Fibroblast of lung (primary cell): ENCODE data around the gene HSH2D. TPM values are rescaled to one million over a fixed set of nuclear protein-coding genes. Genes with fewer than 3 reads are reported as not detected.

Source experiments
- DNase-seq, 2 donors: peaks; one replicate each; pipeline versions ENCODE4 v3.0.0 to v3.0.0-alpha.2; 2010; ENCODE audit warnings: low read depth in 2 of 2
- H2AFZ ChIP-seq: 2 replicates; pipeline ENCODE4 v1.5.1; 2012; ENCODE audit warnings: low read length, control low read depth, inconsistent platforms
- H3K27ac ChIP-seq: 2 replicates; pipeline ENCODE4 v1.5.1; 2011; ENCODE audit warnings: low read length, control low read depth; ENCODE audit not compliant: insufficient read depth
- H3K27me3 ChIP-seq: 2 replicates; pipeline ENCODE4 v1.5.1; 2011; ENCODE audit warnings: mild to moderate bottlenecking, low read length; ENCODE audit not compliant: control insufficient read depth, insufficient read depth
- H3K36me3 ChIP-seq: 2 replicates; pipeline ENCODE4 v1.5.1; 2011; ENCODE audit warnings: low read length; ENCODE audit not compliant: control insufficient read depth, insufficient read depth
- H3K4me1 ChIP-seq: 2 replicates; pipeline ENCODE4 v1.5.1; 2011; ENCODE audit warnings: low read length; ENCODE audit not compliant: control insufficient read depth, insufficient read depth; ENCODE audit errors: extremely low read depth
- H3K4me2 ChIP-seq: 2 replicates; pipeline ENCODE4 v1.5.1; 2011; ENCODE audit warnings: low read length, control low read depth; ENCODE audit not compliant: insufficient read depth; ENCODE audit errors: extremely low read depth
- H3K4me3 ChIP-seq, 4 experiments: fragments of 200-600 bp in 1 of 4; sonication (generic) in 1 of 4; replicated peaks in 1 of 4; 2 replicates each; pipeline ENCODE4 v1.5.1; 2011 to 2016; ENCODE audit warnings: low read length in 4 of 4, low read depth in 3 of 4, mild to moderate bottlenecking in 3 of 4, control low read depth in 2 of 4, inconsistent platforms in 1 of 4, mixed read lengths in 1 of 4; ENCODE audit not compliant: insufficient read depth in 1 of 4; ENCODE audit errors: control extremely low read depth in 1 of 4
- H3K79me2 ChIP-seq: 2 replicates; pipeline ENCODE4 v1.5.1; 2012; ENCODE audit warnings: mild to moderate bottlenecking, low read length, inconsistent platforms; ENCODE audit not compliant: control insufficient read depth, insufficient read depth
- H3K9ac ChIP-seq: 2 replicates; pipeline ENCODE4 v1.5.1; 2011; ENCODE audit warnings: mild to moderate bottlenecking, low read length, control low read depth; ENCODE audit not compliant: insufficient read depth
- H3K9me3 ChIP-seq: 2 replicates; pipeline ENCODE4 v1.5.1; 2012; ENCODE audit warnings: low read depth, low read length; ENCODE audit not compliant: control insufficient read depth, insufficient read depth
- H4K20me1 ChIP-seq: 2 replicates; pipeline ENCODE4 v1.5.1; 2011; ENCODE audit warnings: low read length; ENCODE audit not compliant: control insufficient read depth, insufficient read depth; ENCODE audit errors: extremely low read depth
- EZH2 ChIP-seq: IDR thresholded peaks from 2 replicates; pipeline ENCODE4 v1.5.1; 2012; ENCODE audit warnings: low read length, control low read depth, mild to moderate bottlenecking; ENCODE audit errors: missing control alignments
- polyA plus RNA-seq, 2 donors: library from polyadenylated mRNA; depleted of rRNA in 1 of 2; stranded (reverse) in 1 of 2; unstranded in 1 of 2; fragments of >200 nt; gene quantifications; 2 replicates each; pipeline ENCODE4 v1.2.1, GENCODE V29; 2011 to 2012; ENCODE audit warnings: missing spikeins in 1 of 2
- total RNA-seq: library from RNA; depleted of rRNA; stranded (reverse); fragments of >200 nt; gene quantifications from 2 replicates; pipeline ENCODE4 v1.2.1, GENCODE V29; 2014
- TF ChIP-seq, protein P1 (sequence below), 2 donors: IDR thresholded peaks in 1 of 2; conservative IDR thresholded peaks in 1 of 2; 1 replicate in 1 of 2; 2 replicates in 1 of 2; pipeline ENCODE4 v1.5.1; 2011 to 2012; ENCODE audit warnings: low read length in 2 of 2, control low read depth in 1 of 2, inconsistent platforms in 1 of 2, low read depth in 1 of 2, mild to moderate bottlenecking in 1 of 2

HSH2D gene
- total and polyA plus RNA-seq, 2 donors (not counting 1 experiment from before 2014, with no cell fraction given), result not detected

DNA sequence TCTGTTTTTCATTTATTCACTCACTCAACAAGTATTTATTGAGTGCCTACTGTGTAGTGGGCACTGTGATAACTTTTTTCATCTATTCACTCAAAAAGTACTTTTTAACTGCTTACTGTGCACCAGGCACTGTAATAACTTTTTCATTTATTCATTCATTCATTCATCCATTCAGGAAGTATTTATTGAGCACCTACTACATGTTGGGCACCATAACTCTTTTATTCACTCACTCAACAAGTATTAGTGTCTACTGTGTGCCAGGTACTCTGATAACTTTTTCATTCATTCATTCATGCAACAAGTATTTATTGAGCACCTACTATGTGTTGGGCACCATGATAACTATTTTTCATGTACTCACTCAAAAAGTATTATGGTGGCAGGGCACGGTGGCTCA is 22.9 kb downstream of the HSH2D start:
- H3K79me2 ChIP-seq, result no peaks in the 10 kb centered on the region
- no peak overlapping the region for H3K4me3 ChIP-seq
- no peak overlapping the region for H3K4me2 ChIP-seq
- no peaks in the 10 kb centered on the region for H3K36me3 ChIP-seq
- peaks cover 2% of the 10 kb centered on the region for H3K4me1 ChIP-seq
- H3K27ac ChIP-seq, result no peak overlapping the region
- H3K9me3 ChIP-seq, result no peaks in the 10 kb centered on the region
- DNase-seq, result no peak
- no peak overlapping the region for H3K9ac ChIP-seq
- no peaks in the 10 kb centered on the region for H3K27me3 ChIP-seq
- no peaks in the 10 kb centered on the region for H4K20me1 ChIP-seq
- no peak overlapping the region for H2AFZ ChIP-seq
- no peak for TF ChIP-seq EZH2
- TF ChIP-seq, protein P1, sequence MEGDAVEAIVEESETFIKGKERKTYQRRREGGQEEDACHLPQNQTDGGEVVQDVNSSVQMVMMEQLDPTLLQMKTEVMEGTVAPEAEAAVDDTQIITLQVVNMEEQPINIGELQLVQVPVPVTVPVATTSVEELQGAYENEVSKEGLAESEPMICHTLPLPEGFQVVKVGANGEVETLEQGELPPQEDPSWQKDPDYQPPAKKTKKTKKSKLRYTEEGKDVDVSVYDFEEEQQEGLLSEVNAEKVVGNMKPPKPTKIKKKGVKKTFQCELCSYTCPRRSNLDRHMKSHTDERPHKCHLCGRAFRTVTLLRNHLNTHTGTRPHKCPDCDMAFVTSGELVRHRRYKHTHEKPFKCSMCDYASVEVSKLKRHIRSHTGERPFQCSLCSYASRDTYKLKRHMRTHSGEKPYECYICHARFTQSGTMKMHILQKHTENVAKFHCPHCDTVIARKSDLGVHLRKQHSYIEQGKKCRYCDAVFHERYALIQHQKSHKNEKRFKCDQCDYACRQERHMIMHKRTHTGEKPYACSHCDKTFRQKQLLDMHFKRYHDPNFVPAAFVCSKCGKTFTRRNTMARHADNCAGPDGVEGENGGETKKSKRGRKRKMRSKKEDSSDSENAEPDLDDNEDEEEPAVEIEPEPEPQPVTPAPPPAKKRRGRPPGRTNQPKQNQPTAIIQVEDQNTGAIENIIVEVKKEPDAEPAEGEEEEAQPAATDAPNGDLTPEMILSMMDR (conservative IDR thresholded peaks at IDR 0.05 in 1 of 2, IDR thresholded peaks at IDR 0.05 in 1 of 2; ENCODE audit: low read depth in 1 of 2, low read length in 2 of 2), result no peak

DNA sequence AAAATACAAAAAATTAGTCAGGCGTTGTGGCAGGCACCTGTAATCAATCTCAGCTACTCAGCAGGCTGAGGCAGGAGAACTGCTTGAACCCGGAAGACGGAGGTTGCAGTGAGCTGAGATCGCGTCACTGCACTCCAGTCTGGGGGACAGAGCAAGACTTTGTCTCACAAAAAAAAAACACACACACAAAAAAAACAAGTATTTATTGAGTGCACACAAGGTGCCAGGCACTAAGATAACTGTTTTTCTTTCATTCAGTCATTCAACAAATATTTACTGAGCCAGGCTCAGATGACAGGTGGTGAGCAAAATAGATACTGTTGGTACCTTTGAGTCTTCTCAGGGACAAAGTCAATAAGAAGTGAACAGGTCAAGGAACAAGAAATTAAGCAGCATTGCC is 23.6 kb downstream of the HSH2D start:
- no peak overlapping the region for H3K4me2 ChIP-seq

DNA sequence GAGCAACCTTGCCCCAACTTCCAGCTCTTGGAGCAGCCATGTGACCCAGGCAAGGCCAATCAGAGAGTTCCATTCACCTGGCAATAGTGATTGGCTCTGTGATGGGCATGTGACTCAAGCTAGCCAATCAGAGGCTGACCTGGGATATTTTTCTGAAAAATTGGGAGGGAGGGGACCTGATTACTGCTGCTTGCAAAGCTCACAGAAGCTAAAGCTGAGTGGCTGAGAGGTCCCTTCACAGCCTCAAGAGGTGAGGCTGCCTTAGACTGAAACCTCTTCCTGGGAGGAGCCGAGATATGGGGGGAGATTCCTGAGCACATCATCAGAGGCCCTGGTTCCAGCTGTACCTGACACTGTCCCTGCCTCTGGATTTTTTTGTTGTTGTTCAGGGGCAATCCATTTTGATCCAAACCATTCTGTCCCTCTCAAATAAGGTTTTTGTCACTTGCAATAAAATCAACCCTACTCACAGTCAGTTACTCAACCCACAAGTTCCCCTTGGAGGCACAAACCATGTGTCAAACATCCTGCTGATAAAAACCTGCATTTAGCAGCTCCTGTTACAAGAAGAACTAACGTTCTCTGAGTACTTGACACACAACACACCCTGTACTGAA is 25.1 kb downstream of the HSH2D start:
- Histone ChIP-seq H3K9me3 (no peaks in the 10 kb centered on the region), H3K27ac (no peak overlapping the region), H3K4me2 (no peak overlapping the region), H2AFZ (no peak overlapping the region), H3K27me3 (peaks cover 3% of the 10 kb centered on the region), H3K36me3 (no peaks in the 10 kb centered on the region), H3K9ac (no peak overlapping the region), H3K4me3 (no peak overlapping the region), H3K4me1 (no peaks in the 10 kb centered on the region), H4K20me1 (no peaks in the 10 kb centered on the region), H3K79me2 (no peaks in the 10 kb centered on the region)
- TF ChIP-seq, protein P1 (conservative IDR thresholded peaks at IDR 0.05 in 1 of 2, IDR thresholded peaks at IDR 0.05 in 1 of 2; ENCODE audit: low read depth in 1 of 2, low read length in 2 of 2), result no peak
- TF ChIP-seq EZH2, result no peak
- peak in 1 of 2 donors; percentile 28 for DNase-seq

More for the DNA sequence above, 23.6 kb downstream of the HSH2D start:
- Histone ChIP-seq H4K20me1 (no peaks in the 10 kb centered on the region), H3K4me1 (no peaks in the 10 kb centered on the region), H3K27ac (no peak overlapping the region), H3K4me3 (no peak overlapping the region), H2AFZ (no peak overlapping the region), H3K9ac (no peak overlapping the region), H3K79me2 (no peaks in the 10 kb centered on the region), H3K36me3 (no peaks in the 10 kb centered on the region), H3K27me3 (no peaks in the 10 kb centered on the region), H3K9me3 (no peaks in the 10 kb centered on the region)
- TF ChIP-seq EZH2, result no peak
- TF ChIP-seq, protein P1 (conservative IDR thresholded peaks at IDR 0.05 in 1 of 2, IDR thresholded peaks at IDR 0.05 in 1 of 2; ENCODE audit: low read depth in 1 of 2, low read length in 2 of 2), result no peak
- DNase-seq, result no peak
